GM12891 (cell line): ENCODE measurements around the gene ST8SIA4.

Experiments
- DNase-seq: peaks from one replicate; pipeline ENCODE4 v3.0.0; 2011; ENCODE audit warnings: low spot score; ENCODE audit not compliant: insufficient read length
- FAIRE-seq: peaks from 2 replicates; lab custom pipeline; 2011; peaks lifted over from hg19 to GRCh38; lab: Jason Lieb, UNC
- PAX5 ChIP-seq: IDR thresholded peaks from 2 replicates; pipeline ENCODE4 v1.6.1; 2011; ENCODE audit warnings: low read length, moderate library complexity, mild to moderate bottlenecking; ENCODE audit not compliant: insufficient read depth, severe bottlenecking
- POLR2A ChIP-seq: IDR thresholded peaks from 2 replicates; pipeline ENCODE4 v1.6.1; 2011; ENCODE audit warnings: low read depth, low read length, control low read depth
- POLR2AphosphoS5 ChIP-seq: IDR thresholded peaks from 2 replicates; pipeline ENCODE4 v1.6.1; 2011; ENCODE audit warnings: low read depth, low read length, control low read depth
- POU2F2 ChIP-seq: IDR thresholded peaks from 2 replicates; pipeline ENCODE4 v1.6.1; 2011; ENCODE audit warnings: low read depth, mild to moderate bottlenecking, control low read depth, low read length, moderate library complexity
- SPI1 ChIP-seq: IDR thresholded peaks from 2 replicates; pipeline ENCODE4 v1.6.1; 2011; ENCODE audit warnings: low read depth, low read length, control low read depth
- TAF1 ChIP-seq: IDR thresholded peaks from 2 replicates; pipeline ENCODE4 v1.6.1; 2011; ENCODE audit warnings: low read depth, low read length, control low read depth

The ST8SIA4 gene

GRCh38 chr5:100840370-100840769 lies 62.7 kb downstream of the ST8SIA4 start:
- DNase-seq (no peak), FAIRE-seq (peak; percentile 90)
- no peak for TF ChIP-seq PAX5
- no peak for TF ChIP-seq TAF1
- no peak for TF ChIP-seq POU2F2
- no peak for TF ChIP-seq POLR2A
- TF ChIP-seq POLR2AphosphoS5: no peak
- no peak for TF ChIP-seq SPI1

GRCh38 chr5:100838048-100838473 lies 65.0 kb downstream of the ST8SIA4 start:
- no peak for DNase-seq
- FAIRE-seq: no peak
- TF ChIP-seq SPI1 (peak; percentile 64), TAF1 (no peak)

GRCh38 chr5:100834519-100834918 lies 68.6 kb downstream of the ST8SIA4 start:
- FAIRE-seq (no peak), DNase-seq (no peak)
- no peak for TF ChIP-seq POU2F2
- no peak for TF ChIP-seq POLR2AphosphoS5
- TF ChIP-seq PAX5: no peak
- TF ChIP-seq POLR2A: no peak
- TF ChIP-seq TAF1: no peak
- TF ChIP-seq SPI1: no peak

DNA sequence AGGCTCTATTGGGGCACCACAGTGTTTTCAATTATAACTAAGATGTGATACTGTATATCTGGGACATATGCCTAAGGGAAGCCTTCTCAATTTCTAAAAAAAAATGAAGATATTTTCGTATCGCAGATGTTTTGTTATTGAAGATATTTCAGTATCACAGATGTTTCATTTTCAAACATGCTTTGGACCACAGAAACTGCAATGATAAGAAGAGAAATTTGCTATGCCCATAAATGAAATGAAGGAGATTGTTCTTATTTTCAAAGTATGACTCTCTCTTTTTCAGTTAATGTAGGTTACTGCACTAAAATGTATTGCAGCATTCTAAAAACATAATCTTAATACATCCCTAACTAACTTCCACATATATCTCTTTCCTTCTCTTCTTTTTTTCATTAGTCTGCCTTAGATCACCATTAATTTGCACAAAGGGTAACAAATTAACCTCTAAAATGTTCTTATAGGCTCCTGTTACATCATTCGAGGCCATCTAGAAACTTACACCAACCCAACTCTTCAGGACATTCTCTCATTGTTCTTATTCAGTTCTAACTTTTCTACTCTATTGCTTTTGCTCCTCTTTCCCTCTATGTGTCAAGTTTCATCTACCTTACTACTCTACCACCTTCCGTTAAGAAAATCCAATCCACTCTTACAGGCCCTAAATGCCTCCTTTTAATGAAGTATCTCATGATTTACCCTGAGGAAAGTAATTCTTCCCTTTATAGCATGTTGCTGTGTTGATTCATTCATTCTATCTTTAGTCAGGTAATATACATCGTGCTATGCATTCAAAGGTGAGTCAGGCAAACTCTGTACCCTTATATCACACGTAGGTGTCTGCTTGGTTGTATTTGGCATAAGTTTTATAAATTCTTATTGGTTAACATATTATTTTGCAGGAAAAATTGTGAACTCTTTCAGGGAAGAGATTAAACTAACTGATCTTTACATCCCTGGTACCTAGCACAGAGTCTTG lies 70.5 kb downstream of the ST8SIA4 start:
- peak; percentile 72 for FAIRE-seq
- no peak for TF ChIP-seq SPI1
- TF ChIP-seq POU2F2: no peak
- no peak for TF ChIP-seq POLR2A
- TF ChIP-seq POLR2AphosphoS5: no peak
- TF ChIP-seq TAF1: no peak
- TF ChIP-seq PAX5: no peak
- no peak for DNase-seq

DNA sequence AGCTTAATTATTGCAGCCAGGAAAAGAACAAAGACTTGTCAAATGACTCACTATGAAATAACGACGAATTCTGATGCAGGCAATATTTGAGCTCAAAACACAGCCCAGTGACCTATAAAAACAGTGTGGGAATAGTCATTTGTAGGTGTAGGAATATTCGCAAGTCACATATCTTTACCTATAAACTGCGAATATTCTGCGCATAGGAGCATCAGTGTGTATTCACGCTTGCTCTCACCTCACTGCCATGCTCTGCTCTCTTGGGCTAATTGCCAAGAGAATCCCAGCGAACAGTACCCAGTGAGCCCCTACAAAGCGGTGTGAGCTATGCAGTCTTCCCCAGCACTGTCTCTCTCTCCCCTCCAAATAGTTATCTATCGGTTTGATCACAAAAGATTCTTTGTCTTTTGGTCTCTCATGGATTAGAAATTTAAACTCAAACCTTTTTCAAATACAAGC lies 74.2 kb downstream of the ST8SIA4 start:
- DNase-seq: no peak
- peak; percentile 56 for FAIRE-seq
- TF ChIP-seq SPI1 (no peak), TAF1 (no peak), POLR2AphosphoS5 (no peak), PAX5 (no peak), POLR2A (no peak), POU2F2 (no peak)

DNA sequence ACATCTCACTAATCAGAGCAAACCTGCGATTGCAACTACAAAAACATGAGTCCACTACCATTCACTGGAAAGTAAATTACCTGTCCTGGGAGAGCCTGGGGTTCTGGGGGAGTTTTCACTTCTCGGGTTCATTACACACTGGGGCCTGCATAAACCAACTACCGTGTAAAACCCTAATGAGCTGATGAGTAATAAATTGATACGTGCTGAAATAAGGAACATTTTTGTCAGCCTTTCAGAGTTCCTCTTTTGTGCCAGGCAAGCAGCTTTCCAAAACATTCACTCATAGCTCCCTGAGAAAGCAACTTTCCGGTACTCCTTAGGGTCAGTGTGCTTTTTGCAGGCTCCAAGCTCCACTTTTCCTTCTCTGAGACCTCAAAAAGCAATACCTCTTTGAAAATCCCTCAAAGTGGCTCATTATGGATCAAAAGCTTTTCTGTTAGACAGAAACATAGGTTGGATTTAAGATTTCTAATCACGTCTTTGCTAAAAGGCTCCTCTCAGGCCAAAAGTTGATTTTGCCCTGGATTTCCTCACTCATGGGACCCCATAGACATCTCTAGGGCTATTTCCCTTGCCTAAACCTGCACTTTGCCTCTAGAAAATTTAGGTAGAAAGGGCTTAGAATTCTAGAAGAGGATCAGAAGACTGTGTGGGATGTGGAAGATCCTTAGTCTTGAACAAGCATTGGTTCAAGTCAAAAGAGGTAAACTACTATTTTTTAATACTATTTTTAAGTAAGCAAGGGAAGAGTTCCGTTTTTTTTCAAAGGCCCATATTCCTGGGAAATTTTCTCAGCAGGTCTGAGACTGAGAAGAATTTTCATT lies 74.8 kb downstream of the ST8SIA4 start:
- DNase-seq (no peak), FAIRE-seq (no peak)
- TF ChIP-seq PAX5 (no peak), POU2F2 (peak; percentile 69), TAF1 (no peak), POLR2AphosphoS5 (no peak; the same call in 1 of the 2 replicates), SPI1 (peak; percentile 99), POLR2A (no peak)

GRCh38 chr5:100827481-100827889 lies 75.6 kb downstream of the ST8SIA4 start:
- FAIRE-seq (peak; percentile 90), DNase-seq (no peak)
- TF ChIP-seq POU2F2: no peak; the same call in 1 of the 2 replicates
- no peak for TF ChIP-seq TAF1
- no peak for TF ChIP-seq PAX5
- TF ChIP-seq POLR2AphosphoS5: no peak
- TF ChIP-seq POLR2A: no peak
- no peak for TF ChIP-seq SPI1

DNA sequence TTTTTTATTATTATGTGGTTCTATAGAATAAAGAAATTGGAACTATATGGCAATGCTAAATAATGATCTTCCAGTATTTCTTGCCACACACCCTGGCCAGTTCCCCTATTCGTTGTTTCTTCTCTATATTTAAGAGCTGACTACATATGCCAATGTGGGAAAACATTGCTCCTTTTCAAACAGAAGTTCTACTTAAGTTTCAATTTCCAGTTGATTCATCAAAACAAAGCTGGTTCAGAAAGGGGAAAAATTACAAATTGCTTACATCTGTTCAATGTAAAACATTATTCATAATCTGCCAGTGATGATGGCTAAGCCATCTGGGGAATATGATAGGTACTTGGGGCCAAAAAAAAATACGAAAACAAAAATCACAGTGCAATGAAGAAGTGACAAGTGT lies 76.9 kb downstream of the ST8SIA4 start:
- TF ChIP-seq SPI1: peak; percentile 50; the same call in 1 of the 2 replicates
- TF ChIP-seq POLR2AphosphoS5: no peak
- DNase-seq (no peak), FAIRE-seq (peak; percentile 26)

DNA sequence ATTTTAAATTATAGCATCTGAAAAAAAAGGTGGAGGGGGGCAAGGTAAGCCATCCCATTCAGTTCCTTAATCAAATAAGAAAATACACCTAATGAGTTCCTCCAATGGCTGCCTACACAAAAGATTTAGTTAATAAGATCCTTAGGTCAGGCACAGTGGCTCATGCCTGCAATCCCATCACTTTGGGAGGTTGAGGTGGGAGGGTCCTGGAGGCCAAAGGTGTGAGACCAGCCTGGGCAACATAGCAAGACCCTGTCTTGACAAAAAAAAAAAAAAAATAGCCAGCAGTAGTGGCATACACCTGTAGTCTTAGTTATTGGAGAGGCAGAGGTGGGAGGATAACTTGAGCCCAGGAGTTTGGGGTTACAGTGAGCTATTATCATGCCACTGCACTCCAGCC lies 78.4 kb downstream of the ST8SIA4 start:
- DNase-seq: no peak
- TF ChIP-seq TAF1 (no peak), POLR2A (no peak), POU2F2 (no peak), PAX5 (no peak), POLR2AphosphoS5 (no peak), SPI1 (no peak)
- no peak for FAIRE-seq
